Measurements from ENCODE around the gene CORO2A. TPM values are rescaled to one million over a fixed set of nuclear protein-coding genes. Genes with fewer than 3 reads are reported as not detected.

The CORO2A gene
- total RNA-seq, 2 experiments from 2014 or later, result 9.2 TPM

GRCh38 chr9:98229620-98230019 is 37.2 kb upstream of the CORO2A start:
- ATAC-seq (no peak), DNase-seq (no peak)
- Mint-ChIP-seq H3K4me1 (ENCODE audit: low read depth) (no peaks in the 10 kb centered on the region), H3K27ac (no peak overlapping the region), H3K9me3 (ENCODE audit: insufficient read depth) (no peaks in the 10 kb centered on the region), H3K27me3 (ENCODE audit: low read depth) (no peaks in the 10 kb centered on the region), H3K36me3 (ENCODE audit: low read depth) (no peaks in the 10 kb centered on the region), H3K4me3 (no peak overlapping the region)
- CTCF ChIA-PET, result interaction anchor here (1.0 to 1.8 kb wide), 2 partner anchors 10 to 24 kb away, joined by 3 to 6 read pairs; no protein-coding TSS in a partner anchor
- POLR2A ChIA-PET, result no interaction called here

- Mint-ChIP-seq H3K4me3 (no peak overlapping the region), H3K36me3 (ENCODE audit: low read depth) (no peaks in the 10 kb centered on the region), H3K4me1 (ENCODE audit: low read depth) (no peaks in the 10 kb centered on the region), H3K9me3 (ENCODE audit: insufficient read depth) (no peaks in the 10 kb centered on the region), H3K27me3 (ENCODE audit: low read depth) (no peaks in the 10 kb centered on the region), H3K27ac (no peak overlapping the region)
- DNase-seq (no peak), ATAC-seq (no peak)
- ChIA-PET POLR2A (interaction anchor here (1.0 kb wide), 1 partner anchor 27 kb away, joined by 3 read pairs; the partner anchor contains the start of gene TBC1D2), CTCF (interaction anchor here (1.0 to 1.8 kb wide), 2 partner anchors 9 to 24 kb away, joined by 3 to 6 read pairs; no protein-coding TSS in a partner anchor)
Observed at GRCh38 chr9:98229090-98229395, 36.6 kb upstream of the CORO2A start.

GRCh38 chr9:98228392-98229089 is 36.1 kb upstream of the CORO2A start:
- H3K27ac Mint-ChIP-seq, result no peak overlapping the region
- no peaks in the 10 kb centered on the region for H3K36me3 Mint-ChIP-seq (ENCODE audit: low read depth)
- CTCF ChIA-PET, result interaction anchor here (1.0 to 1.8 kb wide), 3 partner anchors 8 to 23 kb away, joined by 3 to 6 read pairs (median 3); no protein-coding TSS in a partner anchor
- no peaks in the 10 kb centered on the region for H3K9me3 Mint-ChIP-seq (ENCODE audit: insufficient read depth)
- ATAC-seq (no peak), DNase-seq (no peak)
- H3K4me3 Mint-ChIP-seq, result no peak overlapping the region
- POLR2A ChIA-PET, result interaction anchor here (1.0 kb wide), 1 partner anchor 27 kb away, joined by 3 read pairs; the partner anchor contains the start of gene TBC1D2
- no peaks in the 10 kb centered on the region for H3K4me1 Mint-ChIP-seq (ENCODE audit: low read depth)
- H3K27me3 Mint-ChIP-seq (ENCODE audit: low read depth), result no peaks in the 10 kb centered on the region

DNA sequence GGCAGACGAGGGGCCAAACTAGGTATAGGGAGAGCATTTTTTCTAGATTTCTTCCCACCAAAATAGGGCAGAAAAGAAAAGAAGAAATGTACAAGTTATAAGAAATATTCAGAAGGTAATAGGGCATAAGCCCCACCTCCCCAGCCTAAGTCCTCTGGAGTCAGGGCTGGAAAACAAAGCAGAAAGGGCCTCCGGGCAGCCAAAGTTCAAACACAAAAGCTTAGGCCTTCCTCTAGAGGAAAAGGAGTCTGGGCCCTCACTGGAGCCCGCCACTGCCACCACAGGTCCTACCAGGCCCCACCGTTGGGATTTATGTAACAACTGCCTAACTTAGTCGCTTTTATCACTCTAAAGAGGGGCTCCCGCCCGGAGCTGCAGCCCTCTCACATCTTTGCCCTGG is 35.4 kb upstream of the CORO2A start:
- Mint-ChIP-seq H3K9me3 (ENCODE audit: insufficient read depth) (no peaks in the 10 kb centered on the region), H3K27ac (no peak overlapping the region), H3K36me3 (ENCODE audit: low read depth) (no peaks in the 10 kb centered on the region), H3K27me3 (ENCODE audit: low read depth) (no peaks in the 10 kb centered on the region), H3K4me1 (ENCODE audit: low read depth) (peaks cover 4% of the 10 kb centered on the region), H3K4me3 (no peak overlapping the region)
- POLR2A ChIA-PET, result no interaction called here
- CTCF ChIA-PET, result interaction anchor here (1.4 to 1.8 kb wide), 2 partner anchors 13 to 23 kb away, joined by 3 to 6 read pairs; no protein-coding TSS in a partner anchor
- ATAC-seq (no peak), DNase-seq (no peak)

GRCh38 chr9:98226957-98227356 is 34.5 kb upstream of the CORO2A start:
- H3K9me3 Mint-ChIP-seq (ENCODE audit: insufficient read depth), result no peaks in the 10 kb centered on the region
- no peak for DNase-seq

GRCh38 chr9:98226516-98226915 is 34.1 kb upstream of the CORO2A start:
- H3K9me3 Mint-ChIP-seq (ENCODE audit: insufficient read depth), result no peaks in the 10 kb centered on the region
- DNase-seq (no peak), ATAC-seq (no peak)
- ChIA-PET CTCF (no interaction called here), POLR2A (no interaction called here)
- no peak overlapping the region for H3K27ac Mint-ChIP-seq
- no peaks in the 10 kb centered on the region for H3K27me3 Mint-ChIP-seq (ENCODE audit: low read depth)
- no peak overlapping the region for H3K4me3 Mint-ChIP-seq
- H3K36me3 Mint-ChIP-seq (ENCODE audit: low read depth), result no peaks in the 10 kb centered on the region
- H3K4me1 Mint-ChIP-seq (ENCODE audit: low read depth), result peaks cover 4% of the 10 kb centered on the region

More at GRCh38 chr9:98226957-98227356, 34.5 kb upstream of the CORO2A start:
- Mint-ChIP-seq H3K27me3 (ENCODE audit: low read depth) (no peaks in the 10 kb centered on the region), H3K36me3 (ENCODE audit: low read depth) (no peaks in the 10 kb centered on the region), H3K27ac (no peak overlapping the region), H3K4me1 (ENCODE audit: low read depth) (peaks cover 4% of the 10 kb centered on the region), H3K4me3 (no peak overlapping the region)
- CTCF ChIA-PET, result interaction anchor here (1.4 kb wide), 1 partner anchor 14 kb away, joined by 3 read pairs; no protein-coding TSS in a partner anchor
- ATAC-seq, result no peak
- POLR2A ChIA-PET, result no interaction called here

- Mint-ChIP-seq H3K27me3 (ENCODE audit: low read depth) (no peaks in the 10 kb centered on the region), H3K4me1 (ENCODE audit: low read depth) (peaks cover 4% of the 10 kb centered on the region), H3K4me3 (no peak overlapping the region), H3K36me3 (ENCODE audit: low read depth) (no peaks in the 10 kb centered on the region), H3K9me3 (ENCODE audit: insufficient read depth) (no peaks in the 10 kb centered on the region), H3K27ac (no peak overlapping the region)
- CTCF ChIA-PET, result no interaction called here
- ATAC-seq (no peak), DNase-seq (no peak)
- POLR2A ChIA-PET, result interaction anchor here (0.5 to 0.6 kb wide), 2 partner anchors 32 to 505 kb away, joined by 3 read pairs; no protein-coding TSS in a partner anchor
Observed at GRCh38 chr9:98225015-98225442, 32.6 kb upstream of the CORO2A start.

DNA sequence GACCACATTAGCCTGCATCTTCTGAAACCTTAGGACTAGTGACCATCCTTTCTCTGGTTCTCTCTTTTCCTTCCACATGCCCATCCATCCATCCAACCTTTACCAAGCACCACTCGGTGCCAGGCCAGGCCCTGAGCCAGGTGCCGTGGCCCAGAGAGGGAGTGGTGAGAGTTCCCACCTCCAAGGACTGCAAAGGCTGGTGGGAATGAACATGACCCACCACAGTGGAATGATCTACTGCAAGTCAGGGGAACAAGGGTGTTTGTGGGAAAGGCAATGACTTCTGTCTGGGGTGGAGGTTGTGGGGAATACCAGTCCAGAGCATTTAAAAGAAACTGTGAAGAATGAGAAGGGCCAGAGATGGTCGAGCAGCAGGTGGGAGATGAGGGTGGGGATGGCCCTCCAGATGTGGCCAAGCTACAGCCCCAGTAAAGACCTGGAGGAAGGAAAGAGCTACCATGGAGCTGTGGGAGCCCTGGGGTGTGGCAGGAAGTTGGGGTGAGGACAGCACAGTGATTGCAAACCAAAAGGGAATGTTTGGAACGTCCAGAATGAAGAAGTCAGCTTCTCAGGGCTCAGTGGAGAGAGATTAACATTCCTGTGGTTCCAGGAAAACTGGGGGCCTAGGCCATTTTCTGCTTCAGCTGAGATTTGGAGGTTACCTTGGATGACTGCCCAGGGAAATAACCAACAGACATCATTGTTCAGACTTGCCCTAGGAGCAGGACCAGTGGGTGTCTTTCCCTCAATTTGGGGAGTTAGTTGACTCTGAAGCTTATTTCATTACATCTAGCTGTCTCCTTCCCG is 30.7 kb upstream of the CORO2A start:
- no peaks in the 10 kb centered on the region for H3K36me3 Mint-ChIP-seq (ENCODE audit: low read depth)
- H3K27me3 Mint-ChIP-seq (ENCODE audit: low read depth), result no peaks in the 10 kb centered on the region
- H3K4me3 Mint-ChIP-seq, result no peak overlapping the region
- no peak for DNase-seq
- ATAC-seq, result no peak
- H3K4me1 Mint-ChIP-seq (ENCODE audit: low read depth), result peaks cover 4% of the 10 kb centered on the region
- H3K27ac Mint-ChIP-seq, result no peak overlapping the region
- no peaks in the 10 kb centered on the region for H3K9me3 Mint-ChIP-seq (ENCODE audit: insufficient read depth)
- CTCF ChIA-PET, result no interaction called here
- POLR2A ChIA-PET, result no interaction called here

GRCh38 chr9:98220911-98221310 is 28.5 kb upstream of the CORO2A start:
- ChIA-PET POLR2A (interaction anchor here (0.8 kb wide), 1 partner anchor 50 kb away, joined by 4 read pairs; no protein-coding TSS in a partner anchor), CTCF (interaction anchor here (0.6 to 1.4 kb wide), 2 partner anchors 8 to 866 kb away, joined by 3 to 5 read pairs; no protein-coding TSS in a partner anchor)
- Mint-ChIP-seq H3K4me3 (no peak overlapping the region), H3K9me3 (ENCODE audit: insufficient read depth) (no peaks in the 10 kb centered on the region), H3K4me1 (ENCODE audit: low read depth) (peaks cover 4% of the 10 kb centered on the region), H3K27ac (no peak overlapping the region), H3K36me3 (ENCODE audit: low read depth) (no peaks in the 10 kb centered on the region), H3K27me3 (ENCODE audit: low read depth) (no peaks in the 10 kb centered on the region)
- ATAC-seq (no peak), DNase-seq (no peak)

- peaks cover 4% of the 10 kb centered on the region for H3K4me1 Mint-ChIP-seq (ENCODE audit: low read depth)
- POLR2A ChIA-PET, result interaction anchor here (0.6 kb wide), 1 partner anchor 480 kb away, joined by 3 read pairs; no protein-coding TSS in a partner anchor
- CTCF ChIA-PET, result interaction anchor here (1.4 kb wide), 1 partner anchor 9 kb away, joined by 3 read pairs; no protein-coding TSS in a partner anchor
- no peak overlapping the region for H3K27ac Mint-ChIP-seq
- no peaks in the 10 kb centered on the region for H3K9me3 Mint-ChIP-seq (ENCODE audit: insufficient read depth)
- no peaks in the 10 kb centered on the region for H3K36me3 Mint-ChIP-seq (ENCODE audit: low read depth)
- DNase-seq (no peak), ATAC-seq (no peak)
- no peaks in the 10 kb centered on the region for H3K27me3 Mint-ChIP-seq (ENCODE audit: low read depth)
- no peak overlapping the region for H3K4me3 Mint-ChIP-seq
Observed at GRCh38 chr9:98219794-98220370, 27.4 kb upstream of the CORO2A start.

DNA sequence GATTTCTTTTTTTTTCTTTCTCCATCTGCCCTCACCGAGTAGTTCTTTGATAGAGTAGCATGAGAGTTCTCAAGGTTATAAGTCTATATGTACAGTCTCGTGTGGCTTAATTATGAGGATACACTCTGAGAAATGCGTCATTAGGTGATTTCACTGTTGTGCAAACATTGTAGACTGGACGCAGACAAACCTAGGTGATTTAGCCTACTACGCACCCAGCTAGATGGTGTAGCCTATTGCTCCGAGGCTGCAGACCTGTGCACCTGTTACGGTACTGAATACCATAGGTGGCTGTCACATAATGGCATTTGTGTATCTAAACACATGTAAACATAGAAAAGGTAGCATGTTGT is 26.9 kb upstream of the CORO2A start:
- no peaks in the 10 kb centered on the region for H3K9me3 Mint-ChIP-seq (ENCODE audit: insufficient read depth)
- H3K4me1 Mint-ChIP-seq (ENCODE audit: low read depth), result peaks cover 4% of the 10 kb centered on the region
- no peaks in the 10 kb centered on the region for H3K36me3 Mint-ChIP-seq (ENCODE audit: low read depth)
- no peak for DNase-seq
- ChIA-PET POLR2A (interaction anchor here (0.6 kb wide), 1 partner anchor 480 kb away, joined by 3 read pairs; no protein-coding TSS in a partner anchor), CTCF (interaction anchor here (1.4 kb wide), 1 partner anchor 10 kb away, joined by 3 read pairs; no protein-coding TSS in a partner anchor)
- H3K27ac Mint-ChIP-seq, result no peak overlapping the region
- H3K4me3 Mint-ChIP-seq, result no peak overlapping the region
- no peak for ATAC-seq
- H3K27me3 Mint-ChIP-seq (ENCODE audit: low read depth), result no peaks in the 10 kb centered on the region
